Endothelial cell of umbilical vein (primary cell): ENCODE data around the gene APLN. TPM values are rescaled to one million over a fixed set of nuclear protein-coding genes. Genes with fewer than 3 reads are reported as not detected.

Source experiments
- BruUV-seq: library from RNA; stranded (reverse); fragments of 400-500 nt; replicated peaks from 2 replicates; lab custom pipeline; 2021; lab: Mats Ljungman, UMichigan
- CTCF ChIA-PET: fragments of 300-600, 350-600 bp; sonication (Branson Sonifier 250); formaldehyde crosslinking; loops from one replicate; lab custom pipeline; 2021; ENCODE audit warnings: antibody characterized with exemption, inconsistent platforms; lab: Charles Lee
- POLR2A ChIA-PET: fragments of 300-600, 350-600 bp; sonication (Branson Sonifier 250); formaldehyde crosslinking; loops from one replicate; lab custom pipeline; 2021; ENCODE audit warnings: antibody characterized with exemption, inconsistent platforms; lab: Charles Lee
- DNase-seq: peaks from one replicate; pipeline ENCODE4 v3.0.0-alpha.2; 2011; ENCODE audit warnings: low read depth, low spot score
- FAIRE-seq: peaks from 2 replicates; lab custom pipeline; 2011; peaks lifted over from hg19 to GRCh38; lab: Jason Lieb, UNC
- H2AFZ ChIP-seq: 2 replicates; pipeline ENCODE4 v1.6.0; 2012; ENCODE audit warnings: low read depth, low read length, control low read depth, inconsistent platforms
- H3K27ac ChIP-seq: 2 replicates; pipeline ENCODE4 v1.5.1; 2011; ENCODE audit warnings: low read depth, mild to moderate bottlenecking, control low read depth, low read length, moderate library complexity; ENCODE audit not compliant: insufficient read depth
- H3K27me3 ChIP-seq, 2 experiments: 2 replicates each; pipeline versions ENCODE4 v1.6.0 to v1.6.1; 2011; ENCODE audit warnings: low read length in 2 of 2, mixed read lengths in 1 of 2; ENCODE audit not compliant: control insufficient read depth in 2 of 2, insufficient read depth in 2 of 2
- H3K36me3 ChIP-seq, 2 experiments: 2 replicates in 1 of 2; 3 replicates in 1 of 2; pipeline ENCODE4 v1.5.1; 2011; ENCODE audit warnings: low read length in 2 of 2, mild to moderate bottlenecking in 1 of 2, moderate library complexity in 1 of 2; ENCODE audit not compliant: control insufficient read depth in 2 of 2, insufficient read depth in 2 of 2; ENCODE audit errors: extremely low read depth in 1 of 2
- H3K4me1 ChIP-seq: 3 replicates; pipeline ENCODE4 v1.5.1; 2011; ENCODE audit warnings: mild to moderate bottlenecking, low read length; ENCODE audit not compliant: control insufficient read depth, insufficient read depth; ENCODE audit errors: extremely low read depth
- H3K4me2 ChIP-seq: 2 replicates; pipeline ENCODE4 v1.6.1; 2011; ENCODE audit warnings: low read length, control low read depth, mixed read lengths; ENCODE audit not compliant: insufficient read depth
- H3K4me3 ChIP-seq, 3 experiments: fragments of 200-600 bp in 1 of 3; sonication (generic), shearing (Covaris generic) in 1 of 3; replicated peaks in 1 of 3; 2 replicates each; pipeline ENCODE4 v1.5.1; 2011 to 2016; ENCODE audit warnings: control low read depth in 3 of 3, low read length in 3 of 3, mild to moderate bottlenecking in 2 of 3, inconsistent platforms in 1 of 3, low read depth in 1 of 3, moderate library complexity in 1 of 3; ENCODE audit not compliant: insufficient read depth in 1 of 3
- H3K79me2 ChIP-seq: 2 replicates; pipeline ENCODE4 v1.6.0; 2012; ENCODE audit warnings: low read length, inconsistent platforms; ENCODE audit not compliant: control insufficient read depth, insufficient read depth
- H3K9ac ChIP-seq: replicated peaks from 2 replicates; pipeline ENCODE3; 2011; ENCODE audit warnings: low read length, control low read depth; ENCODE audit not compliant: insufficient read depth; ENCODE audit errors: extremely low read depth
- H3K9me1 ChIP-seq: replicated peaks from 3 replicates; pipeline ENCODE4 v1.6.0; 2011; ENCODE audit warnings: mild to moderate bottlenecking, low read length; ENCODE audit not compliant: control insufficient read depth, insufficient read depth; ENCODE audit errors: extremely low read depth
- H3K9me3 ChIP-seq: replicated peaks from 2 replicates; pipeline ENCODE4 v1.5.1; 2012; ENCODE audit warnings: low read length, inconsistent platforms; ENCODE audit not compliant: control insufficient read depth, insufficient read depth
- H4K20me1 ChIP-seq: replicated peaks from 2 replicates; pipeline ENCODE3; 2011; ENCODE audit warnings: mild to moderate bottlenecking, low read length; ENCODE audit not compliant: control insufficient read depth, insufficient read depth; ENCODE audit errors: extremely low read depth
- EZH2 ChIP-seq: IDR thresholded peaks from 2 replicates; pipeline ENCODE4 v1.6.1; 2012; ENCODE audit warnings: borderline replicate concordance, low read depth, mild to moderate bottlenecking, moderate library complexity, low read length, inconsistent platforms; ENCODE audit not compliant: severe bottlenecking
- MYC ChIP-seq: IDR thresholded peaks from one replicate; pipeline ENCODE4 v1.6.1; 2011; ENCODE audit warnings: mild to moderate bottlenecking, low read depth, low read length
- POLR2A ChIP-seq: IDR thresholded peaks from 2 replicates; pipeline ENCODE4 v1.6.1; 2012; ENCODE audit warnings: low read depth, mild to moderate bottlenecking, control low read depth, low read length
- POLR2AphosphoS5 ChIP-seq: IDR thresholded peaks from 2 replicates; pipeline ENCODE4 v1.6.1; 2012; ENCODE audit warnings: low read depth, mild to moderate bottlenecking, control low read depth, low read length, moderate library complexity; ENCODE audit not compliant: insufficient read depth
- dilution Hi-C: fragments of 300-500 bp; cut with MboI; formaldehyde crosslinking; loops from one replicate; pipeline ENCODE4 v1.15.0; 2019; ENCODE audit warnings: low sequenced_read_pairs; ENCODE audit not compliant: extremely low pct_ligation_motif_present
- intact Hi-C: fragments of 100-400 bp; cut with micrococcal nuclease; formaldehyde crosslinking; loops from one replicate; pipeline ENCODE4 v1.10.0; 2022
- polyA plus RNA-seq, 4 experiments: library from polyadenylated mRNA; depleted of rRNA in 3 of 4; stranded (reverse) in 3 of 4; unstranded in 1 of 4; fragments of >200 nt; gene quantifications; 2 replicates each; pipeline versions ENCODE4 v1.2.1 to v1.2.3, GENCODE V29; 2011 to 2012; ENCODE audit warnings: missing spikeins in 1 of 4
- total RNA-seq: library from RNA; stranded (reverse); gene quantifications from 2 replicates; pipeline ENCODE4 v1.2.3, GENCODE V29; 2021
- TF ChIP-seq, protein P1 (sequence below): IDR thresholded peaks from 2 replicates; pipeline ENCODE4 v1.6.1; 2011; ENCODE audit not compliant: insufficient read depth, insufficient read length

The APLN gene
- total and polyA plus RNA-seq, 2 donors (not counting 3 experiments of a cell fraction or from before 2014, with no cell fraction given): 230 to 466 TPM

DNA sequence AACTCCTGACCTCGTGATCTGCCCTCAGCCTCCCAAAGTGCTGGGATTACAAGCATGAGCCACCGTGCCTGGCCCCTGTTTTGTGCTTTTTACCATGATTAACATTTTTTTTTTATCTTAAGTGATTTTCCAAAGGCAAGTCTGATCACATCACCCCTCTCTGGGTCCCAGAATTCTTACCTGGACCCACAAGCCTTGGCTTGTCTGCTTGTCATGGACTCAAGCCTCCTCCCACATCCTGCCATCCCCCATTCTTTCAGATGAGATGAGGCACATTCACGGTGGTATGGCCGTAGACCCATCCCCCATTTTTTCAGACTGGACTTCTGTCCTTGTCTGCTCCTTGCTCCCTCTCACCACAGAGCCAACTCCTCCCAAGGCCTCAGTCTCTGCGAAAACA lies 55.3 kb downstream of the APLN start:
- Histone ChIP-seq H3K9me1 (no peaks in the 10 kb centered on the region), H3K9ac (no peak overlapping the region), H3K4me1 (peaks cover 3% of the 10 kb centered on the region), H4K20me1 (no peaks in the 10 kb centered on the region), H3K27ac (no peak overlapping the region), H3K4me3 (no peak overlapping the region), H3K79me2 (no peaks in the 10 kb centered on the region), H3K4me2 (no peak overlapping the region), H3K36me3 (no peaks in the 10 kb centered on the region), H3K9me3 (no peaks in the 10 kb centered on the region), H2AFZ (no peak overlapping the region), H3K27me3 (no peaks in the 10 kb centered on the region)
- FAIRE-seq (no peak), DNase-seq (no peak)
- intact Hi-C loops: no loop called here
- TF ChIP-seq MYC: no peak
- TF ChIP-seq POLR2AphosphoS5: no peak
- dilution Hi-C loops: no loop called here
- BruUV-seq: no TSS peak
- CTCF ChIA-PET: interaction anchor here (0.7 to 2.3 kb wide), 2 partner anchors 229 to 461 kb away, joined by 3 to 36 read pairs; no protein-coding TSS in a partner anchor
- POLR2A ChIA-PET: no interaction called here

DNA sequence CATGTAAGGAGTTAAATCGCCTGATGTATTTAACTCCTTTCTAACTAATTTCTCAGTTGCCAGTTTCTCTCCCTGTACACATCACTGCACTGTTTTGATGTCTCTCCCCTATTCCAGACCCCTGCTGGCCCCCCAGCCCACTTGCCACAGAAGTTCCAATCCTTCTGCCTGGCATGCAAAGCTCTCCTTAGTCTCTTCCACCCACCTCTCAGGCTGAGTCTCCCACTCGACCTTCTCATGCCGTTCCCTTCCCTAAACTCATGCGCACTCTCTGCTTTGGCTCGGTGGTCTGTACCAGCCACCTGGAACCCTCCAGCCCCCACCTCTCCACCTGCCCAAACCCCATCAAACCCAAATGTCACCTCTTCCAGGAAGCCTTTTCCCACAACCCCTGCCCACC lies 56.9 kb downstream of the APLN start:
- no peaks in the 10 kb centered on the region for H3K36me3 ChIP-seq
- H4K20me1 ChIP-seq: no peaks in the 10 kb centered on the region
- no peak overlapping the region for H3K4me2 ChIP-seq
- ChIA-PET POLR2A (no interaction called here), CTCF (no interaction called here)
- BruUV-seq: no TSS peak
- H3K9ac ChIP-seq: no peak overlapping the region
- H2AFZ ChIP-seq: no peak overlapping the region
- no peak overlapping the region for H3K4me3 ChIP-seq
- no peaks in the 10 kb centered on the region for H3K4me1 ChIP-seq
- dilution Hi-C loops: no loop called here
- no peak for FAIRE-seq
- no peak for TF ChIP-seq POLR2A
- TF ChIP-seq, protein P1, sequence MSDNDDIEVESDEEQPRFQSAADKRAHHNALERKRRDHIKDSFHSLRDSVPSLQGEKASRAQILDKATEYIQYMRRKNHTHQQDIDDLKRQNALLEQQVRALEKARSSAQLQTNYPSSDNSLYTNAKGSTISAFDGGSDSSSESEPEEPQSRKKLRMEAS: no peak
- TF ChIP-seq EZH2: no peak
- no peaks in the 10 kb centered on the region for H3K79me2 ChIP-seq
- intact Hi-C loops: no loop called here
- DNase-seq: no peak
- no peaks in the 10 kb centered on the region for H3K27me3 ChIP-seq
- H3K27ac ChIP-seq: no peak overlapping the region
- no peaks in the 10 kb centered on the region for H3K9me3 ChIP-seq
- H3K9me1 ChIP-seq: no peaks in the 10 kb centered on the region
